ENCODE measurements around the gene FAM111A. TPM values are rescaled to one million over a fixed set of nuclear protein-coding genes. Genes with fewer than 3 reads are reported as not detected.
A peak's percentile ranks its signal among the peaks of the same experiment; 100 is the strongest.
"Not testable (repeated sequence)": the region's sequence is repeated elsewhere in the genome, so short reads cannot be mapped to it uniquely, and the experiment has no call there.

Gene FAM111A, protein sequence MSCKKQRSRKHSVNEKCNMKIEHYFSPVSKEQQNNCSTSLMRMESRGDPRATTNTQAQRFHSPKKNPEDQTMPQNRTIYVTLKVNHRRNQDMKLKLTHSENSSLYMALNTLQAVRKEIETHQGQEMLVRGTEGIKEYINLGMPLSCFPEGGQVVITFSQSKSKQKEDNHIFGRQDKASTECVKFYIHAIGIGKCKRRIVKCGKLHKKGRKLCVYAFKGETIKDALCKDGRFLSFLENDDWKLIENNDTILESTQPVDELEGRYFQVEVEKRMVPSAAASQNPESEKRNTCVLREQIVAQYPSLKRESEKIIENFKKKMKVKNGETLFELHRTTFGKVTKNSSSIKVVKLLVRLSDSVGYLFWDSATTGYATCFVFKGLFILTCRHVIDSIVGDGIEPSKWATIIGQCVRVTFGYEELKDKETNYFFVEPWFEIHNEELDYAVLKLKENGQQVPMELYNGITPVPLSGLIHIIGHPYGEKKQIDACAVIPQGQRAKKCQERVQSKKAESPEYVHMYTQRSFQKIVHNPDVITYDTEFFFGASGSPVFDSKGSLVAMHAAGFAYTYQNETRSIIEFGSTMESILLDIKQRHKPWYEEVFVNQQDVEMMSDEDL
- total RNA-seq = 10 to 100 TPM; 24.9 to 38.1 TPM

DNA sequence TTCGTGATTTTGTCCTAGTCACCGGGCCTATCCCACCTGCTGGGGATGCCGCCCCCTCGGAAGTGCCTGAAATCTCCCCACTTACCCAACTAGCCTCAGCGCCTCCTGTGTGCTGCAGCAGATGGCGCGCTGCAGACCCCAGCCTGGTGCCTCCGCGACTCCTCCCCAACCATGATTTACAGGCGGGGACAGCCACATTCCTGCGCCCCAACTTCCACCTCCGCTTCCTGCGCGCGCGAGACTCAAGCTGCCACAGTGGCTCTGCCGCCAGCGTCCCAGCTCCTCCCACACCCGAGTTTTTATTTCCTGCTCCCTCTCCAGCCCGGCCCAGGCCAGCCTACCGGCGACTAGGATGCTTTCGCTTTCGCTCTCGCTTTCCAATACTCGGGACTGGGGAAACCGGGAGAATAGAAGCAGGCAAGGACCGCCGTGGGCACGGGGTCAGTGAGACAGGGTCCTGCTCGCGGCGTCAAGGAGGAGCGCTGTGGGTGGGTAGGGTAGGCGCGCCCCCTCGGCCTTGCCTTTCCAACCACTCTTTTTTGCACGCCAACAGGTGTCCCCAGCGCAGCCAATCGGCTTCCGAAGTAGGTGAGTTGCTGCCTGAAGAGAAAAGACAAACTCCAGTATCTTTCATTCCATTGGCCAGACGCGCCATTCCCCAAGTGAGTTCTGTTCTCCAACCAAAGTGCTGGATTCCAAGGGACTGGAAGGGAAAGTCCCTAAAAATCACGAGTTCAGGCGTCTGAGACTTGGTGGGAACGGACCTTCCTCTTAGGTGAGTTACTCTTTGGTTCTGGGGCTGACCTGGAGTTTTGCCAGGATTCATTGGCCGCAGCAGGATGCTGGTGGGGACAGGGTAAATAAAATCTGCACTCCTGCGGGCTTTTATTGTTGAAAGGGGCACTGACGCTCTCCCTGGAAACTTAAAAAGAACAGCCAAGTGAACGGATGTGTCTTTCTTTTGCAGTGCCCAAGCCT is at the start of gene FAM111A:
Gene FAM111A (plus strand): TSS at position 327 of the 978 bp plus-strand sequence. CDS start 6,017 bp downstream, outside the sequence.
- peak within 1 kb of the TSS; percentile 62 for H3K4me3 ChIP-seq
- peak within 1 kb of the TSS; percentile 70 to 89 for H3K9ac ChIP-seq (ENCODE audit: low read depth in 2 of 2, low read length in 2 of 2)
- H3K27me3 ChIP-seq = no peaks in the 10 kb centered on the region
- H3K36me3 ChIP-seq = no peaks in the 10 kb centered on the region
- no peaks in the 10 kb centered on the region for H3K9me3 ChIP-seq
- DNase-seq = peak; percentile 93
- intact Hi-C loops (cut with DNase I) = no loop called here
- peak within 1 kb of the TSS; percentile 95 for H3K27ac ChIP-seq
- TF ChIP-seq, protein P1, sequence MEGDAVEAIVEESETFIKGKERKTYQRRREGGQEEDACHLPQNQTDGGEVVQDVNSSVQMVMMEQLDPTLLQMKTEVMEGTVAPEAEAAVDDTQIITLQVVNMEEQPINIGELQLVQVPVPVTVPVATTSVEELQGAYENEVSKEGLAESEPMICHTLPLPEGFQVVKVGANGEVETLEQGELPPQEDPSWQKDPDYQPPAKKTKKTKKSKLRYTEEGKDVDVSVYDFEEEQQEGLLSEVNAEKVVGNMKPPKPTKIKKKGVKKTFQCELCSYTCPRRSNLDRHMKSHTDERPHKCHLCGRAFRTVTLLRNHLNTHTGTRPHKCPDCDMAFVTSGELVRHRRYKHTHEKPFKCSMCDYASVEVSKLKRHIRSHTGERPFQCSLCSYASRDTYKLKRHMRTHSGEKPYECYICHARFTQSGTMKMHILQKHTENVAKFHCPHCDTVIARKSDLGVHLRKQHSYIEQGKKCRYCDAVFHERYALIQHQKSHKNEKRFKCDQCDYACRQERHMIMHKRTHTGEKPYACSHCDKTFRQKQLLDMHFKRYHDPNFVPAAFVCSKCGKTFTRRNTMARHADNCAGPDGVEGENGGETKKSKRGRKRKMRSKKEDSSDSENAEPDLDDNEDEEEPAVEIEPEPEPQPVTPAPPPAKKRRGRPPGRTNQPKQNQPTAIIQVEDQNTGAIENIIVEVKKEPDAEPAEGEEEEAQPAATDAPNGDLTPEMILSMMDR (IDR thresholded peaks at IDR 0.05) = no peak
- no peaks in the 10 kb centered on the region for H3K4me1 ChIP-seq

DNA sequence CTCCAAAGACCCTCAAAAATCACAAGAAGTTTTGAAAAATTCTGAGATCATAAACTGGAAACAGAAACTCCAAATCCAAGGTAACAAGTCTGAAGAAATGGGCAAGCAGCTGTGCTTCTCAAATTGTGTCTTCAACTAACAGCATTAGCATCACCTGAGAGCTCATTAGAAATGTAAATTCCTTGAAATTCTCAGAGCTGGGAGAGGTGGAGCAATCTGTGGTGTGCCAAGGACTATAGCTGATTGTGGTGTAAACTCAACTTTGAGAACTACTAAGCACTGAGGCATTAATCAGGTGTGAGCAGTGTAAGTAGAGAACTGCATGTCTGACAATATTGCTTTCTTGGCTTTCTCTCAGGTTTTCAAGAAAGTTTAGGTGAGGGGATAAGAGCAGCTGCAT is 49.1 kb upstream of the FAM111A start:
- not testable (repeated sequence) for DNase-seq; H3K36me3 ChIP-seq; H3K27me3 ChIP-seq; H3K9ac ChIP-seq (ENCODE audit: low read depth in 2 of 2, low read length in 2 of 2); H3K9me3 ChIP-seq; H3K4me3 ChIP-seq; H3K4me1 ChIP-seq; H3K27ac ChIP-seq
- intact Hi-C loops (cut with DNase I) = loop anchor here (2.0 kb wide), 1 partner anchor 43 kb away; no protein-coding TSS in a partner anchor

DNA sequence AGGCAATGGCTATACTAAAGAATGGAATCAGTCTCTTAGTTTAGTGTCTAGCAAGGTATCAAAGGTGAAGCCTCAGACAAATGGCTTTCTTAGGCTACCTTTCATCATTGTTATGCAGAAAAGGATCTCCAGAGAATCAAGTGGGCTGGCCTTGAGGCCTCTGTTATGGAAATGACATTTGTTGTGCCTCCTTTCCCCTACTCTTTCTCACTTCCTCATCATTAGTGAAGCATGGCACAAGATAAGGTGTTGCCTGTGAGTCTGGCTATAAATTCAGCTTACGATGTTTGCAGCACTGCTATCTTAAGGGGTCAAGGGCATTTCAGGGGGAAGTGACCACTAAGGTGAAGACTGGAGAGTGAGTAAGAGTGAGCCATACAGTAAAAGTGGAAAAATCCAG is 47.4 kb upstream of the FAM111A start:
- H3K4me1 ChIP-seq; intact Hi-C loops (cut with DNase I); H3K27me3 ChIP-seq; DNase-seq; H3K36me3 ChIP-seq; H3K4me3 ChIP-seq; H3K9ac ChIP-seq (ENCODE audit: low read depth in 2 of 2, low read length in 2 of 2); H3K27ac ChIP-seq; H3K9me3 ChIP-seq: not testable (repeated sequence)

DNA sequence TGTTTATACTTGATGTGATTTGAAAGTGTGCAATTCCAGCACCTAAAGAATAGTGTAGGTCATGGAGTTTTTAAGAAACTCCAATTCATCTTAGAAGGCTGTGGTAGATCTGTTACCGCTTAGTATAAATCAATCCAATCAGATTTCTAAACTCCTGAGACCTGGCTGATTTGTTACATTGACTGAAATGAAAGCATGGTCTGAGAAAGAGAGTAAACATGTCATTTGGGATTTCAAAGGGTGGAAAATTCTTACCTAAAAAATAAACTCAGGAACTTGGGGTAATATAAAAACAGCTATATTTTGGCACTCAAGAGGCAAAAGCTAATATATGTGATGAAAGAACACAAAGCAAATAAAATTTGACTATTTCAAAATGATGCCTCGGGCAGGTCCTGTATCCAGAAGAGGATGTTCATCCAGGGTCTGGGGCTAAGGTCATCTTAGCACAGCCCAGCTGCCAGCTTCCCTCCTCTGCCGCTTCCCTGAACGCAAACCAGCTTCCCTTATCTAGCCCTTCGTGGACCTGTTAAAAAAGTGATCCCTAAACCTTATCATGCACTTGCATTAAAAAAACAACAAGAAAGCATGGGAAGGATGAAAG is 46.6 kb upstream of the FAM111A start:
- H3K27me3 ChIP-seq; intact Hi-C loops (cut with DNase I): not testable (repeated sequence)

DNA sequence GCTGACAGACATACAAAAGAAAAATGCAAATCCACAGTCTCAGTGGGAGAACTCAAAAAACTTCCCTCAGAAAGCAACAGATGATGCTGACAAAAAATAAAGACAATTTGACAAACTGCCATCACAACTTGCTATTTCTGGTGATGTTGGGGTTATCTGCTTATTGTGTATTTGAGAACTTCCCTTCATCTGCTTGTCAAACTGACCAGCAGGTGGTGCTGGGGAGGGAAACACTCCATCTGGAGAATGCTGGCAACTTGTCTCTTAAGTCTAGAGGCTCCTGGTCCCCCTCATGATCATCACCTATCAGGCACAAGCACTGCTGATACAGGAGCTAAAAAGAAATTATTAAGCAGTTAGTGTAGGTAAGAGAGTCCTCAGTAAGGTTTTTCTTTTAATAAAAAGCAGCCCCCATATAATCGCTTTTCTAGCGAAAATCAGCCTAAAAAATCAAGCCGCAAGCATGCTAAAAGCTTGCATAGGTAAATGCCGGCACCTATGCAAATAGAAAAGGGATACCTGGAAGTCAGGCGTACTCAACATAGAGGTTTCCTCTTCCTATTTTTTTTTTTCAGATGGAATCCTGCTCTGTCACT is 45.4 kb upstream of the FAM111A start:
- Histone ChIP-seq H3K4me3 (no peak overlapping the region), H3K4me1 (no peaks in the 10 kb centered on the region), H3K36me3 (no peaks in the 10 kb centered on the region), H3K27ac (no peak overlapping the region), H3K9ac (ENCODE audit: low read depth in 2 of 2, low read length in 2 of 2) (no peak overlapping the region), H3K9me3 (no peaks in the 10 kb centered on the region), H3K27me3 (no peaks in the 10 kb centered on the region)
- DNase-seq = peak; percentile 77
- TF ChIP-seq, protein P1 (IDR thresholded peaks at IDR 0.05) = peak; percentile 55
- intact Hi-C loops (cut with DNase I) = no loop called here

More for the DNA sequence above, 46.6 kb upstream of the FAM111A start:
- DNase-seq; H3K9me3 ChIP-seq; H3K4me3 ChIP-seq; H3K9ac ChIP-seq (ENCODE audit: low read depth in 2 of 2, low read length in 2 of 2); H3K36me3 ChIP-seq; H3K4me1 ChIP-seq; H3K27ac ChIP-seq: not testable (repeated sequence)

DNA sequence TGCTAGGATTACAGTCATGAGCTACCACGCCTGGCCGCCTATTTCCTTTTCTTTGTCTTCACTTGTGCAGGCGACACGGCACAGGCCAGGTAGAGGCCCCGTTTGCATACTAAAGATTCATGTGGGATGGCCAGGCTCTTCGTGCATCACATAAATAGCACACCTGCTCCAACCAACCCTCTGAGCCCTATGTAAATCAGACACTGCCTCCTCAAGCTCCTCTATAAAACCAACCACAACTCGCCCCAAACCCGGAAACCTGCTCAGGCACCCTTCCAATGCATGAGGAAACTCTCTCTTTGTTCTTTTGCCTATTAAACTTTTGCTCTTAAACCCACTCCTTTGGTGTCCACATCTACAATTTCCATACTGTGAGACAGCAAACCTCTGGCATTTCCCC is 44.7 kb upstream of the FAM111A start:
- H3K4me1 ChIP-seq; H3K27ac ChIP-seq; DNase-seq; H3K27me3 ChIP-seq; H3K4me3 ChIP-seq; intact Hi-C loops (cut with DNase I); H3K9ac ChIP-seq (ENCODE audit: low read depth in 2 of 2, low read length in 2 of 2); H3K36me3 ChIP-seq; H3K9me3 ChIP-seq: not testable (repeated sequence)

Data from colonic mucosa (tissue), 4 donors.